MM.1S (cell line): ENCODE measurements around the gene SMAD3.

Source experiments
- EZH2 ChIP-seq: fragments of 300-600 bp; sonication (generic); optimal IDR thresholded peaks from 2 replicates; pipeline ENCODE3; 2017; ENCODE audit warnings: low read depth, mild to moderate bottlenecking, antibody characterized with exemption, low read length, mixed read lengths
- EZH2phosphoT487 ChIP-seq: fragments of 300-600 bp; sonication (generic); IDR thresholded peaks from 2 replicates; pipeline ENCODE4 v1.6.1; 2018; ENCODE audit warnings: antibody characterized with exemption, low read length
- TF ChIP-seq, protein P1 (sequence below): fragments of 300-600 bp; sonication (generic); IDR thresholded peaks from 2 replicates; pipeline ENCODE4 v1.5.1; 2016; ENCODE audit warnings: antibody characterized with exemption, low read length, mixed read lengths

DNA sequence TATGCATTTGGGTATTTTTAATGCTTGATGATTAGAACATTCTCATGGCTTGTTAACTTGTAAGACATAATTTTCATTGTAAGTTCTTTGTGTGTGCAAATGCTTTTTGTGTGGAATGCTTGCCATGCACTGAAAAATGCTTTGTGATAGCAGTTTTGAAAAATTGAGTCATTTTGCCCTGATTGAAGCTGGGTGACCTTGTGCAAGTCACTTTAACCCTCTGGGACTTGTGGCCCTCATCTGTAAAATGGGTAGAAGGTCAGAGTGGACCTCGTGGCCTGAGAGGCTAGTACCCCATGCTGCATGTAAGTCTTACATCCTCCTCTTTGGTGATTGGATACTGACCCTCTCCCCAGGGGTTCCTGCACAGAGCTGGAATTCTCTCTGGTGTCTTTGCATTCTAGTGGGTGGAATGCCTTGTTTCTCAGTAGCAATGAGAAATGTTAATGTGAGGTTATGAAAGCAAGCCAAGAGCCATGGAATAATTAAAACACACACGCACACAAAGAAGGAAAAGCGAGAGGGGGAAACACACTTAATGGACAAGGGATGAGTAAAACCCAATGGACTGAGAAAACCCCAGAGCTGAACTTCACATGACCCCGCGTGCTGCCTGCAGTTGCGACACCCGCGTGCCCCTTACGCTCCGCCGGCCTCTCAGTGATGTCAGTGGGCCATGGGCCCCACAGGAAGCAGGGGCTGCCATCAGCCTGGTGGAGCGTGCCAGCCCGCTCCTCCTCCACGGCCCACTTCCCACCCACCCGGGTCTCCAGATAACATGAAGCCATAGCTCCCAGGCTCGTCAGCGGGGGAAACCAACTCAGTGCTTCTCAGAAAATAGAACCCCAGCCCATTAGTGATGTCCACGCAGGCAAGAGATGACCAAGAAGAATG is 44.0 kb downstream of the SMAD3 start:
- TF ChIP-seq, protein P1, sequence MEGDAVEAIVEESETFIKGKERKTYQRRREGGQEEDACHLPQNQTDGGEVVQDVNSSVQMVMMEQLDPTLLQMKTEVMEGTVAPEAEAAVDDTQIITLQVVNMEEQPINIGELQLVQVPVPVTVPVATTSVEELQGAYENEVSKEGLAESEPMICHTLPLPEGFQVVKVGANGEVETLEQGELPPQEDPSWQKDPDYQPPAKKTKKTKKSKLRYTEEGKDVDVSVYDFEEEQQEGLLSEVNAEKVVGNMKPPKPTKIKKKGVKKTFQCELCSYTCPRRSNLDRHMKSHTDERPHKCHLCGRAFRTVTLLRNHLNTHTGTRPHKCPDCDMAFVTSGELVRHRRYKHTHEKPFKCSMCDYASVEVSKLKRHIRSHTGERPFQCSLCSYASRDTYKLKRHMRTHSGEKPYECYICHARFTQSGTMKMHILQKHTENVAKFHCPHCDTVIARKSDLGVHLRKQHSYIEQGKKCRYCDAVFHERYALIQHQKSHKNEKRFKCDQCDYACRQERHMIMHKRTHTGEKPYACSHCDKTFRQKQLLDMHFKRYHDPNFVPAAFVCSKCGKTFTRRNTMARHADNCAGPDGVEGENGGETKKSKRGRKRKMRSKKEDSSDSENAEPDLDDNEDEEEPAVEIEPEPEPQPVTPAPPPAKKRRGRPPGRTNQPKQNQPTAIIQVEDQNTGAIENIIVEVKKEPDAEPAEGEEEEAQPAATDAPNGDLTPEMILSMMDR = no peak
- TF ChIP-seq EZH2 (no peak), EZH2phosphoT487 (no peak)
